GM18870 (cell line): ENCODE results near the gene COG6.

Experiments
- ATAC-seq: cut with Tn5 transposase; IDR thresholded peaks from one replicate; pipeline ENCODE4 v1.9.1; 2021; ENCODE audit warnings: moderate library complexity; ENCODE audit not compliant: unreplicated experiment

The COG6 gene

DNA sequence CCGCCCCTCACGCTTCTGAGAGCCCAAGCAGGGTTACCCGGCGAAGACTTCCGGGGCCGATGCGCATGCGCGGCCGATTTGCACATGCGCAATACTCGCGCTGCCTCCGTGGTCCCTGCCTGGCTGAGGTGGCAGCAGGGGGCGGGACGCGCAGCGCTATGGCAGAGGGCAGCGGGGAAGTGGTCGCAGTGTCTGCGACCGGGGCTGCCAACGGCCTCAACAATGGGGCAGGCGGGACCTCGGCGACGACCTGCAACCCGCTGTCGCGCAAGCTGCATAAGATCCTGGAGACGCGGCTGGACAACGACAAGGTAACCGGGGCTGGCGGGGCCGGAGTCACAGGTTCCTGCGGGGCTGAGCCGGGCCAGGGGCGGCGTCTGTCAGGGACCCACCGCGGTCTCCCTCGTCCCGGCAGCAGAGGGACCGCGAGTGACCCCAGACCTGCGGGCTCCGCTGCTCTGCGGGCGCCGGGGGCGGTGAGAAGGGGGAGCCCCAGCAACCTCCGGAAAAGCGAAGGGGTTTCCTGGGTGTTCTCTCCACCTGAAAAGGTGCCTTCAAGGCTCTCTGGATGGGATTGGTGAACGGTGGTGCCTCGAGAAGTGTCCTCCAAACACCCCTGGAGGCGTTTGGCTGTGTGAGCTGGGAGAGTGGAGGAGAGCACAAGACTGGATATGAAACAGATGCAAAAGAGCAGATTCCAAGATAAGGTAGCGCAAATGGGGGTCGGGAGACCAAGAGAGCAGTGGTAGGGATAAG, at the start of gene COG6:
COG6 (plus strand) TSS at position 94 of the 756 bp plus-strand sequence; CDS start at position 159, 65 bp downstream.
- ATAC-seq: peak; percentile 87

DNA sequence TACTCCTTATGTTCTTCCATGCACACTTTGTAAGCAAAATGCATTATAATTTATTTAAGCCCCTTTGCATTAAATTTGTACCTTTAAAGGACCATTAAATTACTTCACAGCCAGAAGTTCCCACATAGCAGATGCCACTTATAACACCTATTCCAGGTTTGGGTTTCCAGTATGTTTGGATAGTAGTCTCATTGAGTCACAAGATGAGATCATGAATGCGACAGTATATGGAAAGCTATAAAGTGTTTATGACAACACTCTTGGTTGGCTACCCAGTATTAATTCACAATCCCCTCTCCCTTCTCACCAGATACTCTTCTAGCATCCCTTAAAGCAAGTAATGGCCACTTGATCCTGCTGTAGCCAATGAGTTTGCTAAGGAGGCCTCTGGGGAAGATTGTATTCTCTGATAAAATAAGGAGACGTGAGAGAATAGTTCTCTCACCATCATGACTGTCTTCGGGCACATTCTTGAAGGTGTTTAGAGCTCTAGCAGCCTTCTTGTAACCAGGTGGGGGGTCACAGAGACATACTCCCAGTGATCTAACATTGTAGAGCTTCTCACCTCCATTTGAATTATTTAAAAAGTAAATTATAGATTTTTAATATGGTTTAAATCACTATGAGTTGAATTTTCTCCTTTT, 49.7 kb upstream of the COG6 start:
- ATAC-seq: no peak

- ATAC-seq: no peak
Observed at GRCh38 chr13:39607876-39608275, 47.6 kb upstream of the COG6 start.

- no peak for ATAC-seq
Observed at GRCh38 chr13:39612023-39612637, 43.3 kb upstream of the COG6 start.

GRCh38 chr13:39616087-39616694, 39.3 kb upstream of the COG6 start:
- ATAC-seq: no peak

GRCh38 chr13:39618561-39618960, 36.9 kb upstream of the COG6 start:
- ATAC-seq: no peak

- no peak for ATAC-seq
Observed at GRCh38 chr13:39623466-39623865, 32.0 kb upstream of the COG6 start.

- ATAC-seq: no peak
Observed at GRCh38 chr13:39631307-39631706, 24.2 kb upstream of the COG6 start.

DNA sequence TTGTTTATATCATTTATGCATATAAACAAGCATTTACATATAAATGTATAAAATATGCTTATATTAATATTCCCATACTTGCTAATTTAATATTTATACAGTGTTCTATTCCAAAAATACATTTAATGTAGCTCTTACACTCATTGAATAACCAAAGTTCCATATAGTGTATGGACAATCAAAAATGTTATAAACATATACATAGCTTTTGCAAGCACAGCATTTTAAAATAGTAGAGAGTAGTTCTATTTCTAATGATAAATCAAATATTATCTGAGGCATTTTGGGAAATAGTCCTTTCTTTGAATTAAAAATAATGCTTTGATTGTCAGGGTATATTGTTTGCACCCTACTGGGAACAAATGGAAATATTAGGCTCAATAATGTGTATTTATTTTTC, 22.5 kb upstream of the COG6 start:
- no peak for ATAC-seq

DNA sequence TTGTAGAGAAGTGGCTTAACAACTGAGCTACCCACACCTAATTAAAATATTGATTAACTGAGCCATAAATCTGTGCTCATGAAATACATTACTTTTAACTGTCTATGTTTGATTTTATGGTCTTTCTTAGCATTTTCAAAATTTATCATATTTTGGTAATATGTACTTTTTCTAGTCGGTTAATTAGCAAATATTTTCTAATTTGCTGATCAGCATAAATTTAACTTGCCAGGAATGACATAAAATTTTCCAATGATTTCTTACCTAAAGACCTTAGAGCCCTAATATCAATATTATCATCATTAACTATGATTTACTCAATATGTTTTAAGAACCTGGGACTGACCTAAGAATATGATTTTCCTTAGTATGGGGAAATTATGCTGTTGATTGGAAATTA, 19.9 kb upstream of the COG6 start:
- ATAC-seq: no peak

DNA sequence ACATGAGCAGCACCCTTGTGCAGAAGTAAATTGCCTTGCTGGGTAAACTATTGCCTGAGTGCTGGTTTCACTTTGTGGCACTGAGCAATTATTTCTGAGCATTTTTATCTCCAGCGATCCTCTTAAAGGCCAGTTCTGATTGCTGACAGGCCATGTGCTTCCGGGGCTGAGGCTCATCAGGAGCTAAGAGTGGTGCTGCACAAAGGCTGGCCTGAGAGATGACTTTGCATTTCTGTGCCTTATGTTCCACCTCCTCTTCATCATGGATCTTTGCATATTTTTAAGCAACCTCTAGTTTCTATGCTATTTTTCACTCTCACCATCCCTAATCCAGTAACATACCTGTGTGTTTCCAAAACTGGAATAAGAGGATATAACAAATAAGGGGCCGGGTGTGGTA, 17.6 kb upstream of the COG6 start:
- ATAC-seq: no peak

DNA sequence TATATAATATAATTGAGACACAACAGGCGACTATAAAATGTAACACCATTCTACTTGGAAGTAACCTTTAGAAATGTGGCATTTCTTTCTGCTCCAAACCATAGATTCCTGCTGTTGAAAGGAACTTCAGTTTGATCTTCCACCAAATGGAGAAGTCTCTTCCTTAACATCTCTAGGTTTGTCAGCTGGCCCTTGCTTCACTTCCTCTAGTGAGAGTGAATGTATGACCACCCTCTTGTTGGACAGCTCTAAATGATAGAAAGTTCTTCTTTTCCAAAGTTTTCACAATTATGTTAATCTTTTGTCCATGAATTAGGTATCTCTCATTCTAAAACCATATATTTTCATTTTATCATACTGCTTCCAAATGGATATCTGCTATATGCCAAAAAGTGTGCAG, 13.8 kb upstream of the COG6 start:
- ATAC-seq: no peak

- no peak for ATAC-seq
Observed at GRCh38 chr13:39646122-39646521, 9.3 kb upstream of the COG6 start.

GRCh38 chr13:39655041-39655568, 357 bp upstream of the COG6 start:
- ATAC-seq: peak; percentile 3

- ATAC-seq: peak; percentile 12
Observed at GRCh38 chr13:39656325-39656677, 839 bp downstream of the COG6 start.

DNA sequence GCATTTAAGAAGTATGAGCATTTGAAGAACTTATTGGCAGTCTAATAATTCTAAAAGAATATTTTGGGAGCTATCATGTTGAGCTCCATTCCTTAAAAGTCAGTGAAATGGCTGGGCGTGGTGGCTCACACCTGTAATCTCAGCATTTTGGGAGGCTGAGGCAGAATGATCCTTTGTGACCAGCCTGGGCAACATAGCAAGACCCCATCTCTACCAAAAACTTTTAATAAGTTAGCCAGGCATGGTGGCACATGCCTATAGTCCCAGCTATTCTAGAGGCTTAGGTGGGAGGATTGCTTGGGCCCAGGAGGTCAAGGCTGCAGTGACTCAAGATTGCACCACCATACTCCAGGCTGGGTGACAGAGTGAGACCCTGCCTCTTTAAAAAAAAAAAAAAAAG, 8.0 kb downstream of the COG6 start:
- ATAC-seq: no peak

DNA sequence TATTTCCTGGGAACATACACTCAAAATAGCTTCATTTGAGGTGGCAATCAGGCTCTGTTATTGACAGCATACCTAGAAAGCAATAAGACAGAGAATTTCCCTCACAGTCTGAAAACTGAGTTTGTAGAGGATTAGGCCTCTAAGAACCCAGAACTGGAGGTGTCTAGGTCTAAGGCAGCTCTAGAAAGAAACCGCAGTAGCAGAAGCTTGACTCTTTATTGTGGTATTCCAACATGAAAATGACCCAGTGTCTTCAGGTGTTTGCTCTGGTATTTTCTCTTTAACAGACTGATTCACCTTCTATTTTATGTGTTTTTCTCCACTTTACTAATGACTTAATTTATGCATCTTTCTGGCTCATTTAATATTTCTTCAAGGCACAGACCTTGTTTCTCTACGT, 8.5 kb downstream of the COG6 start:
- ATAC-seq: no peak

DNA sequence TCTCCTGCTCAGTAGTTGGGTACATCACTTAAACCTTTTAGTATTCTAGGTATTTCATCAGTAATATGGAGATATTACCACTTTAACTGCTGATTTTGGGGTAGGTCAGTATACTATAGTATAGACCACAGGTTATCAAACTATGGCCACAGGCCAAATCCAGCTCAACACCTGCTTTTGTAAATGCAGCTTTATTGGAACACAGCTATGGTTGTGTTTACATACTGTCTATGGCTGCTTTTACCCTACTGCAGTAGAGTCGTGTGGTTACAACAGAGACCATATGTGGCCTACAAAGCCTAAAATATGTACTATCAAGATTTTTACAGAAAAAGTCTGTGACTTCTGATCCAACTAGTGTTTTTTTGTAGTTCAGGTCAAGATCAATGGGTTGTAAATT, 10.3 kb downstream of the COG6 start:
- no peak for ATAC-seq

- ATAC-seq: no peak
Observed at GRCh38 chr13:39670445-39670844, 15.0 kb downstream of the COG6 start.

GRCh38 chr13:39672378-39673132, 17.1 kb downstream of the COG6 start:
- no peak for ATAC-seq

GRCh38 chr13:39675904-39676303, 20.4 kb downstream of the COG6 start:
- no peak for ATAC-seq
